ENCODE data around the gene GPM6B.

GPM6B gene

DNA sequence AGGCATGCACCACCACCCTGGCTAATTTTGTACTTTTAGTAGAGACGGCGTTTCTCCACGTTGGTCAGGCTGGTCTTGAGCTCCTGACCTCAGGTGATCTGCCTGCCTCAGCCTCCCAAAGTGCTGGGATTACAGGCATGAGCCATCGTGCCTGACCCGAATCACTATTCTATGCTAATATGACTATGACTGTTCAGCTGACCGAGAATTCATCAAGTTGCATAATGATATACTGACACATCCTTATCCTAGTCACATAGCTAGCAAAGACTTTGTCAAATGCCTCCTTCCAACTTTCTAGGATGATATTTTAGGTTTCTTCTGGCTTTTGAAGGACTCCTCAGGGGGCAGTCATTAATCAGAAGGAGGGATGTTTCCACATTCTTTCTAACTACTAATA lies 4.8 kb upstream of the GPM6B start:
- DNase-seq: no peak

DNA sequence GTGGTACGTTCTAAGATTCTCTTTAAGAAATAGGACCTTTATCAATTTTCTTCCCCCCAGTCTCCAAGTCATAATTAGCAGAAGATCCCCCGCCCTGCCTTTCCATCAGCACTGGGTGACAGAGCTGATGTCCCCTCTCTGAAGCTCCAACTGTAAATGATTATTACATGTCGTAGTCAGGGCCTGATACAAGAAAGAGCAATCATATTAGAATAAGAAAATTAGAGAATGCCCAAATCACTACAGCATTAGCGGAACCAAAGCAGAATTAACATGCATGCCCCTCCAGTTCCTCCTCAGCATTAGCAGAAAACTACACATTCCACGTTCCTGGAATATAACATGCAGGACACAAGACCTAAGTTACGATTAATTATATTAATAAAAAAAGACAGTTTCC lies 717 bp downstream of the GPM6B start:
- no peak for DNase-seq

- no peak for DNase-seq
These were observed 1.2 kb downstream of the GPM6B start for GRCh38 chrX:13815664-13816063.

GRCh38 chrX:13808865-13809264 lies 8.0 kb downstream of the GPM6B start:
- no peak for DNase-seq

DNA sequence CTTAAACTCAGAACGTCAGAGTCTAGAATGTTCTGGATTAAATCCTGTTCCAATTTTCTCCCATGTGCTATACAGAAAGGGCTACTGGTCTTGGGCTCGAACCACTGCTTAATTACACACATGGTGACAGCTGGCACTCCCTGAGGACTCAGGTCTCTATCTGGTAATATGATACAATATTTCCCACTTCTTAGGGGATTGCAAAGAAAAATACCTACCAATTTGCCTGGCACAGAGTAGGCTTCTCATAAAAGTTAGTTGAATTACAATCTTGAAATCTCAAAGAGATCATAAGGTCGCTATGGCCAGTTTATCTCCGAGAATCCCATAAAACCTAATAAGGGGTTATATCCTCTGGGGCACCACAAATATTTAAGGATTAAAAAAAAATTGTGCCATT lies 8.6 kb downstream of the GPM6B start:
- no peak for DNase-seq

- no peak for DNase-seq
These were observed 11.7 kb downstream of the GPM6B start for GRCh38 chrX:13805241-13805640.

- DNase-seq: no peak
These were observed 13.8 kb downstream of the GPM6B start for GRCh38 chrX:13803116-13803515.

- no peak for DNase-seq
These were observed 18.7 kb downstream of the GPM6B start for GRCh38 chrX:13798184-13798583.

DNA sequence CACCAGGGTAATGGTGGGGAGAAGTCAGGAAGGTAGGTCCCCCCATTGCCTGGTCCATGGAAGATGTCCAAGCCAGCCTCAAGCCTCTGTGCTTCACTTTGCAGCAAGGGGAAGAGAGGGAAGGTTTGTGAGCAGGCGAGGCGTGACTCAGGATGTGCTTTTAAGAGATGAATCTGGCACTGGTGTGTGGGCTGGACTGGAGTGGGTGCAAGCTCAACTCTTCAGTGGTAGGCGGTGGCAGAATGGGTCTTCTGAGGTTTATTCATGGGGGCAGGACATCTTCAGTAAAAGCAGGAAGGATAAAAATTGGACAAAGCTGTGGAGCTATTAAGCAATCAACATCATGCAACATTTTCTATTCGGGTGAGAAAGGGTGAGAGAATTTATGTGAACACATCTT lies 19.4 kb downstream of the GPM6B start:
- no peak for DNase-seq

DNA sequence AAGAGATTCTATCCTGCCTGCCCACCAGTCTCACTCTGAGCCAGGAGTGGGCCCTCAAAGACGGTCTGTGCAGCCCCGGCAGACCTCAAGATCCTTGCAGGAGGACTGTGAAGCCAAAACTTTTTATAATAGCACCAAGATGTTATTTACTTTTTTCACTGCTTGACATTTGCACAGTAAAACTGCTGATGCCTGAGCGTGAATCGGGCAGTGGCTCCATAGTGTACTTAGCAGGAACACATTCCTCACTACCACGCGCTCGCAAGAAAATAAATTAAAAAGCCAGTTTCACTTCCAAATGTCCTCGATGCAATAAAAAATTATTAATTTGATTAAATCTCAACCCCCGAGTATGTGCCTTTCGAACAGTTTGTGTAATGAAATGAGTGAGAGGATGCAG lies 22.5 kb downstream of the GPM6B start:
- no peak for DNase-seq

GRCh38 chrX:13793897-13794296 lies 23.0 kb downstream of the GPM6B start:
- no peak for DNase-seq

GRCh38 chrX:13791559-13791958 lies 25.3 kb downstream of the GPM6B start:
- no peak for DNase-seq

GRCh38 chrX:13791145-13791544 lies 25.7 kb downstream of the GPM6B start:
- no peak for DNase-seq

- DNase-seq: no peak
These were observed 26.4 kb downstream of the GPM6B start for GRCh38 chrX:13790206-13791131.

- no peak for DNase-seq
These were observed 30.8 kb downstream of the GPM6B start for GRCh38 chrX:13786048-13786447.

GRCh38 chrX:13780868-13781427 lies 35.9 kb downstream of the GPM6B start:
- DNase-seq: no peak

DNA sequence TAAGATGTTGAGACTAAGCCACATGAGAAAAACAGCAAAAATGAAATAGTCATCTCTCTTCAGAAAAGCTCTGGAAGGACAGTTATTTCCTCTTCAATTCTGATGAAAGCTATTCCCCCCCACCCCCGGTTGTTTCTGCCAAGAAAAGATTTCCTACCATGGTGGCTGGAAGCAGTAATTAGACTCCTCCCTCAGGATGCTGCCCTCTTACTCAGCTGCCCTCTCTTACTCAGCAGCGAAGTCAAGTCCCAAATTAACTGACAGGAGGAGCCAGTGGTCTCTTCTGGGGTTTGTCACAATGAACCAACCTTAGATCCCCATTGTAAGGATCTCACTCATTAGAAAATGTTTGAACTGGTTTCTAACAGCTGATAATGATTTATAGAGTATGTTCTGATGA lies 38.0 kb downstream of the GPM6B start:
- DNase-seq: no peak

GRCh38 chrX:13776387-13776786 lies 40.5 kb downstream of the GPM6B start:
- no peak for DNase-seq

DNA sequence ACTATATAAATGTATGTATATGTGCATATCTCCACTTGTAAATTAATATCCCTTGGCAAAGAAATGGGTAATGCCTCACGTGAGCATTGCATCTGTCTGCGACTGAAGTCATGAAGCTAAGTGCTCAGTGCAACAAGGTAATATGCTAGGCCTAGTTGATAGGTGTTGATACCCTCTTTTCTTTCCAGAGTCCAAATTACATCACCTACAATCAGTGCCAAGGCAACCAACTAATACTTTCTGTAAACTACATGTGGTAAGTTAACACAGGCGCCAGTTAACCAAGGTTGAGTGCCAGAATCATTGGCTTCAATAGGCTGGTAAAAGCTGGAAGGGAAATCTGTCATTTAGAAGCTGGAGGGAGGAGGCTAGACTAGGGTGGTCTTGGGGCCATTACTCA lies 41.1 kb downstream of the GPM6B start:
- no peak for DNase-seq

DNA sequence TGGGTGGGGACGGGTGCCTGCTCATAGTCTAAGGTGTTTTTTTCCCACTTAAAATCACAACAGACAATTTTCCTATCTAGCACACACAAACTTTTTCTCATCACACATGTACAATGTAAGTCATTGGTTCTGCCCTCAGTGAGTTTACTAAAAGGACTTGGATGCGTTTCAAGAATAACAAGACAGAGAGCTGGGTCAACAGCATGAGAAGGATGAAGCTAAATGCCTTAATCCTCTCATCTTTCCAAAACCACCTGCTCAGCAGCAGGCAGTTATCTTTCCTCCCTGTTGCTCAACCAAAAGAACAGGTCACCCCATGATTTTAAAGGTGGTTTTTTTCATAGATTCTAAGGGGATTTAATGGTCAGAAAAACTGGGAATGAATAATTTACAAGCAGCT lies 42.2 kb downstream of the GPM6B start:
- no peak for DNase-seq

DNA sequence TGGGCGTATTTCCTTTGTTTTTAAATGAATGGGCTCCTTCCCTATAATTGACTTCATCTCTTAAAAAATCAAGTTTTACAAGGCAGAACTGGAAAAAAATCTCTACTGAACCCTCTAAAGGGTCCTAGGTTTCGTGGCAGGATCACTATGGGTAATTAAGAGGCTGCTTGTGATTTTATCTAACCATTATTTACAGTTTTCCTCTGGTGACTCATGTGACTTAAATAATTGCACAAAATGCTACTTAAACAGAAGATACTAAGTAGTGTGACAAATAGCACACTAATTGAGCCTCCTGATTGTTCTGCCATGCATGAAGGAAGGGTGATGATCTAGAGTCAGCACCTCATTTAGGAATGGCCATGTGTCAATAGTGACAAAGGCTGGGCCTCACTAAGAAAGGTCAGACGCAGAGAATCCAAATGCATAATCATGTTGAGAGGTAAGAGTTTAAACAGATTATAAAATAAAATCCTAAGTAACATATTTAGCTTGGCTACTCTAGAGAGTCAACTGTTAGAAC lies 46.8 kb downstream of the GPM6B start:
- no peak for DNase-seq

GRCh38 chrX:13768939-13769338 lies 48.0 kb downstream of the GPM6B start:
- no peak for DNase-seq

DNA sequence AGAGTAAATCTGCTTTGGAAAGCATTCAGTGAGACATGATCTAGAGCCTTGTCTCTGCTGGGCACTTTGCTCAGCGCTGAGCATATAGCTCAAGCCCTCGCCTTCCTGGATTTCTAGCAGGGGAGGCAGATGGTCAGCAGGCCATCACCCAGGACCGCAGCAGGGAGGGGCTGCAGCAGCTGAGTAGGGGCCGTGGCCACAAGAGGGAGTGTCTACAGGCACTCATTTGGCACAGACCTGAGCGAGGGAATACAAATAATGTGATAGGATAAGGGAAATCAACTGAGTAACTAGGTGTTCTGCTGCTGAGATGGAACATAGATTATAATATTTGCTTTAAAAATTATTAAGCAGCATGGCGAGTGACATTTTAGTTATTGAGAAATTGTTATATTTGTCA lies 52.1 kb downstream of the GPM6B start:
- DNase-seq: no peak

DNA sequence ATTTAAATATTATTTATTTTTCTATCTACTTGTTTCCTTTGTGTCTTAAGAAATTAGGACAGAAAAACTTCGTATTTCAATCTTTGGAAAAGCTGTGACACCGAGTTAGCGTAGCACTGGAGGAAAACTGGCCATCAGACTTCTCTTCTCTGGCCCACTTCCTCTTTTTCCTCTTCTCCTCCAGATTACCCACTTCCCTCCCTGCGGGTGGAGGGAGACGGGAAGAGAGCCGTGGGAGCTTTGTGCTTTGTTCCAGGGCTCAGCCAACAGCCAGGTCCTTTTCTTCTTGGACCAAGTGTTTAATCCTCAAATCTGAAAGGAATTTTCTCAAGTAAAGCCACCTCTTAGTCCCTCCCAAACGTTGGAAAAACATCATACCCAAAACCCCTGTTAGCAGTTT lies 52.6 kb downstream of the GPM6B start:
- peak; percentile 67 for DNase-seq

- DNase-seq: peak; percentile 22
These were observed 53.4 kb downstream of the GPM6B start for GRCh38 chrX:13763489-13763888.

All from MV-4-11 (cell line).